HG03442 (cell line): ENCODE measurements around the gene MAPK7.

Experiments
- ATAC-seq: cut with Tn5 transposase; IDR thresholded peaks from one replicate; pipeline ENCODE4 v1.9.1; 2021; ENCODE audit warnings: mild to moderate bottlenecking, moderate library complexity; ENCODE audit not compliant: unreplicated experiment

The MAPK7 gene

GRCh38 chr17:19414396-19415280 is 36.3 kb downstream of the MAPK7 start:
- no peak for ATAC-seq

GRCh38 chr17:19415311-19415710 is 37.0 kb downstream of the MAPK7 start:
- ATAC-seq, result no peak

- no peak for ATAC-seq
Observed at GRCh38 chr17:19415806-19416775, 37.8 kb downstream of the MAPK7 start.

GRCh38 chr17:19417611-19418010 is 39.3 kb downstream of the MAPK7 start:
- ATAC-seq, result no peak

- ATAC-seq, result no peak
Observed at GRCh38 chr17:19418251-19418992, 40.1 kb downstream of the MAPK7 start.

- no peak for ATAC-seq
Observed at GRCh38 chr17:19421219-19421618, 42.9 kb downstream of the MAPK7 start.

GRCh38 chr17:19421926-19422325 is 43.6 kb downstream of the MAPK7 start:
- ATAC-seq, result no peak

- ATAC-seq, result no peak
Observed at GRCh38 chr17:19424934-19425868, 46.9 kb downstream of the MAPK7 start.

GRCh38 chr17:19426631-19427030 is 48.3 kb downstream of the MAPK7 start:
- ATAC-seq, result no peak

GRCh38 chr17:19431691-19432090 is 53.4 kb downstream of the MAPK7 start:
- ATAC-seq, result no peak
